ENCODE data around the gene ANTXR2.

Gene ANTXR2

GRCh38 chr4:80069108-80069836 is 3.8 kb downstream of the ANTXR2 start:
- no peak for DNase-seq (ENCODE audit: low read depth)

DNA sequence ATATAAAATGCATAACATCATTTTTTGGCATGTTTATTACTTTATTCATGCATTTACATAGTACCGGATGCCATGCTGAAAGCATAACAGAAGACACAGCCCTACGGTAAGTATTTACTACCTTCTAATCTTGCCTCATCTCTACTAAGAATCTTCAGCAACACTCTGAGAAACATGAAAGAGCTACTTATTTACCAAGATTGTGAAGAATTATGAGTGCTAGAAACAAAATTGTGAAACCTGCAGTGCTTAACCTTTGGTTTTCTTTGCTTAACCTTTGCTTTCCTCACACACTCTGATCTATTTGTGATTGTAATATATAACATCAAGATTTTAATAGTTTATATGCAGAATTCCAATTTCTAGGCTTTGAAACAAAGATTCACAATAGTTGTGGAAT is 7.4 kb downstream of the ANTXR2 start:
- DNase-seq (ENCODE audit: low read depth), result no peak

GRCh38 chr4:80062527-80062926 is 10.5 kb downstream of the ANTXR2 start:
- DNase-seq (ENCODE audit: low read depth), result no peak

- DNase-seq (ENCODE audit: low read depth), result no peak
Observed at GRCh38 chr4:80060804-80061203, 12.2 kb downstream of the ANTXR2 start.

- peak; percentile 24 for DNase-seq (ENCODE audit: low read depth)
Observed at GRCh38 chr4:80058740-80059139, 14.3 kb downstream of the ANTXR2 start.

DNA sequence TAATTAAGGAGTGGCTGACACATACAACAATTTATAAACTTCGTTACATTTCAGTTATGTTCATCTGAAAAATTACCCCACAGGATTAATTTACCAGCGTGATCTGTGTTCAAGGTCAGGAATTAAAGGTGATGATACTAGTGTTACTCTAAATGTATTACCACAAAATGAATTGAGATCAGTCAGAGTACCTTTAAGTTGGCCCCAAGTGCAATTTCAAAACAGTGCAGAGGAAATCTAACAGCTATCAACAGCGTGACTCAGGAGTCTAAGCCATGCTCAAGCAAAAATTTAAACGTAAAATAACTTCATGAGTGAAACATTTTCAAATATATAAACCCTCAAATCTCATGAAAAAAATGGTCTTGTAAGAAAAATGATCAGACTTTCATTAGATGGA is 18.7 kb downstream of the ANTXR2 start:
- no peak for DNase-seq (ENCODE audit: low read depth)

GRCh38 chr4:80053140-80053910 is 19.7 kb downstream of the ANTXR2 start:
- DNase-seq (ENCODE audit: low read depth), result no peak

DNA sequence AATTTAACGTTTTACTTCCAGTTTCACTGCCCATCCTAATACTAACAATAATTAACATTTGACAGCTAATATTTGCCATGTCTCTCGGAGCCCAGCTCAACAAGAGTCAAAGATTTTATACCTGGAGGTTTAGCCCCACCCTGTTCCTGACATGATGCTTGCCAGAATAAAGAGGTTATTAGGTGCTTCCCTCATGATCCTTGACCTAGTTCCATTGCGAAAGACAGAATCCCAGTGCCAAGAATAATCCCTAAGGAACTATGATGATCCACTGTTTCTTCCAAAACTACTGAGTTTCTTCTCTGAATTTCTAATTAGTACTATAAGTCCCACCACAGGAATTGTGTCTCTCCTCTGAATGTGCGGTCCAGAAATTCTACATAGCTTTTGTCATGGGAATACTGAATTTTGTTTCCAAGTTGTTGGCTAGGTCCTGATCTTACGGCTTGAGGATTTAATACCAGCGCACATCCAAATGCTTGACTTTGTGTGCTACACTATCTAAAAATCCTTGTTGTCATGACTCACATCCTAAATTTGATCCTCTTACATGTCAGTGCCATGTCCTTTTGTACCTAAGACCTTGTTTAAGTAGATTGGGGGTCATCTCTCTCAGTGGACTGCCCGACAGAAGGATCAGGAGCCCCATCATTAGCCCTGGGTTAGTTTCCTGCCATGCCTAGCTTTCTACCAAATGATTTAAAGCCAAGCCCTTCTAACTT is 23.1 kb downstream of the ANTXR2 start:
- DNase-seq (ENCODE audit: low read depth), result no peak

- no peak for DNase-seq (ENCODE audit: low read depth)
Observed at GRCh38 chr4:80049402-80049801, 23.6 kb downstream of the ANTXR2 start.

DNA sequence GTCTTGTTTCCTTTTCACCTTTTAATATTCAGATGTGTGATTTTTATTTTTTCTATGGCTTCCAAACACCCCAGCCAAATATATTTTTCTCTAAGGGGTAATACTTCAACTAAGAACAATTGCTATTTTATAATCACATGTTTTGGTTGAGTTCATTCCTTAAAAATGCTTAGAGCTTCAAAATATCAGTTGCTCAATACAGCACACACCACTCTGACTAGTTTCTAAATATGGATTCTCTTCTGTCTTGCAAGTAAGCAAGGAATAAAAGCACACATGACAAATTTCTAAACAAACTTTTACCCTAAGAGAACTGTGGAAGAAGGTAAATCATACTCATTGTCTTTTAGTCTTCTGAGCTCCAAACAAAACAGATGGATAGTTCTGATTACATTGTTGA is 27.2 kb downstream of the ANTXR2 start:
- no peak for DNase-seq (ENCODE audit: low read depth)

DNA sequence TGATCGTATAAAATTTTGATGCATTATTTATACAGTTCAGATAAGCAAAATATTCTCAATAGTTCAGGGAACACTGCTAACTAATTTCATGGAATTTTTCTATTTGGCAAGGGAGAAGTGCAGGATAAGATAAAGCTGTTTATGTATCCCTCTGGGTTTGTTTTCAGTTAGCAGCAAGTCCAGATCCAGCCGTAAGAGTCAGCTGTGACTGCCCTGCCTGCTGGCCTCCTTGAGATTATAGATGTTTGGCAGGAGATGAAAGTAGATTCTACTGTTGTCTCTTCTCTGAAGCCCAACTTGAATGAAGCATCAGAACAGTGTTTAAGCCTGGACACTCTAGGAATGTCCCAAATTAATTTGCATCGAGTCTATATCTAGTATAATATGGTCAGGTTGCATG is 29.5 kb downstream of the ANTXR2 start:
- no peak for DNase-seq (ENCODE audit: low read depth)

DNA sequence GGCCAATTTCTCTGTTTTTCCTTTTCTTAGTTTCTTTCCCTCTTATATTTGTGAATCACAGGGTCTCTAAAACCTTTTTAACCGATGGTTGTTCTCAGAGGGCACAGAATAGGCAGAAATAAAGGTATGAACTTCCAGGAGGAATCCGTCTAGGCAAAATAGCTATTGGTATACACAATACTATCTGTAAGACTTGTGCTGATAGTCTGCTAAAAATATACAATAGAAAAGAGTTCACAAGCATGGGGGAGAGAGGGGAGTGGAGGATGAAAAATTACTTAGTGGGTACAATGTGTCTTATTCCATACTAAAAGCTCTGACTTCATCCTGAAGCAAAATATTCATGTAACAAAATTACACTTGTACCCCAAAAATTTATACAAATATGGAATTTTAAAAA is 30.2 kb downstream of the ANTXR2 start:
- DNase-seq (ENCODE audit: low read depth), result no peak

DNA sequence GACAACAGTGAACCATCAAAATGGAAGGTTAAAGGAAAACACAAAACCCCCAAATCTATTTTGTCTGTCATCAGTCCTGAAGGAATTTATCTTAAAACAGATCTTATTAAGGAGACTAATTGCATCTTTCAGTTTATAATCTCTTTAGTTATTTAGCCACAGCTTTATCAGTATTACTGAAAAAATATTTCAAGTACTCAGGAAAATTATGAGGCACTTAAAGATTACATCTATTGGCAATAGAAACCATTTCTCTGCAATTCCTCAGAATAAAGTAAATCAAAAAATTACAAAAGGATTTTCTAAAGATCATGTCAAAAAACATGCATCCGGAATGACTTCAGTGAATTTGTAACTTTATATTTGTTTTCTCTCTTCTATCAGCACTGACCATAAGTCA is 35.2 kb downstream of the ANTXR2 start:
- no peak for DNase-seq (ENCODE audit: low read depth)

GRCh38 chr4:80036949-80037685 is 35.9 kb downstream of the ANTXR2 start:
- no peak for DNase-seq (ENCODE audit: low read depth)

DNA sequence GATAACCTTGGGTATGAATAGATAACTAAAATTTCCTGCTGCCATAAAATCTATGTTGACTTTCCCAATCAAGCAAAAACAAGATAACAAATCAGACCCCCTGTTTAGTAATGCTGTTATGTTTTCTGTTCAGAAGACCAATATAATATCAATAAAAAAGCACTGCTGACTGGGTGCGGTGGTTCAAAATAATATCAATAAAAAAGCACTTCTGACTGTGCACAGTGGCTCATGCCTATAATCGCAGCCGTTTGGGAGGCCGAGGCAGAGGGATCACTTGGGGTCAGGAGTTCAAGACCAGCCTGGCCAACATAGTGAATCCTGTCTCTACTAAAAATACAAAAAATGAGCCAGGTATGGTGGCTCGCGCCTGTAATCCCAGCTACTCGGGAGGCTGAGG is 36.7 kb downstream of the ANTXR2 start:
- DNase-seq (ENCODE audit: low read depth), result no peak

- no peak for DNase-seq (ENCODE audit: low read depth)
Observed at GRCh38 chr4:80035336-80035735, 37.7 kb downstream of the ANTXR2 start.

DNA sequence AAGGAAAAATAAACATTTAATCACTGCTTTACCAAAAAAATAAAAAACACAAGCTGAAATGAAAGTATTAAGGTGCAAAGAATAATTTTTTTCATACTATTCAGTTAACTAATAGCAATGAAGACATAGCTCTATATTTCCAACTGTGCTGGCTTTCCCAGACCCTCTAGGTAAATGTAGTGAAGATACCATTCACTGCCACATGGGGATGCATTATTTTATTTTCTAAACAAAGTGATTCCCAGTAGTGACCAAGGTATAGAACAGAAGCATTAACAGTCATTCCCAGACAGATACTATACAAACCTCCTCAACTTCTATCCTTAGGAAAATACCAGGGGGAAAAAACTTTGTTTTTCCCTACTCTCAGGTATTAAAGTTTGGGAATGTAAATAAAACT is 39.4 kb downstream of the ANTXR2 start:
- DNase-seq (ENCODE audit: low read depth), result no peak

DNA sequence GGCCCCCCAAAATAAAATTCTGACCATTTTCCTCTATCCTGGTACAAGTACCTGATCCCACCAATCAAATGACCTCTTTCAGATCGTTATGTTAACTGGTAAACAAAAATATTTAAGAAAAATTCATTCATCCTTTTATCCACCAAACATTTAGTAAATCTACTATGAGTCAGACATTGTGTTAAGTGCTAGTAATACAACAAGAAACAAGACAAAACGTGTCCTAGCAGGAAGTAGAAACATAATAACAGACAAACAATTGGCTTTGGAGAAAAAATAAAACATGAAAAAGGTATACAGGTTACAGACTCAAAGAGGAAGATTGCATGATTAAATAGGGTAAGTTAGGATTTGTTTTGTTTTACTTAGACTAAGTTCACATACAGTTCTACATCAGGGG is 43.7 kb downstream of the ANTXR2 start:
- DNase-seq (ENCODE audit: low read depth), result no peak

DNA sequence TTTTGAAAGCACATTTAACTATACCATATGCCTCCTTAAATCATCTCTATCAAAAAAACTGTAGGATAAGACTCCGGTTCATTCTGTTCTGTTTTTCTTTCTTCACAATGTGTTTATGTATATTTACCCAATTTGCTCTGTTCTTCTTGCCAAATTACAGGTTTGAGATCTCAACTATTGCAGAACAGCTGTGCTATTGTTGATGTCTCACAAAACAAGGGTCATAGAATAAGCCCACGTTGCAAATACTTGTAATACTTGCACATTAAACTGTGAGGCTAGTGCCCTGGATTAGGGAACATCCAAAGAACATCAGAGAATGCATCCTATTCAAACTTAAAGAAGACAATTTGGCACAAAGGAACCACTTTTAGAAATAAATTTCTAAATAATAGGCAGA is 45.4 kb downstream of the ANTXR2 start:
- no peak for DNase-seq (ENCODE audit: low read depth)

GRCh38 chr4:80026100-80026499 is 46.9 kb downstream of the ANTXR2 start:
- DNase-seq (ENCODE audit: low read depth), result no peak

- DNase-seq (ENCODE audit: low read depth), result no peak
Observed at GRCh38 chr4:80024335-80024734, 48.7 kb downstream of the ANTXR2 start.

- no peak for DNase-seq (ENCODE audit: low read depth)
Observed at GRCh38 chr4:80022282-80022681, 50.7 kb downstream of the ANTXR2 start.

All from stimulated activated CD8-positive, alpha-beta memory T cell treated with anti-CD3 and anti-CD28 coated beads, Interleukin-12 subunit alpha, Interleukin-12 subunit beta, amount 100 ng/mL, for 1 hour (primary cell).